ENCODE data around the gene TANC1.

The TANC1 gene

GRCh38 chr2:159224061-159224813 lies 255.8 kb downstream of the TANC1 start:
- Histone ChIP-seq H3K27me3 (no peaks in the 10 kb centered on the region), H3K4me3 (no peak overlapping the region), H3K36me3 (peaks cover 34 to 90% (median 77%) of the 10 kb centered on the region in 3 donors), H3K4me1 (no peaks in the 10 kb centered on the region), H3K27ac (no peak overlapping the region), H3K9me3 (no peaks in the 10 kb centered on the region)
- no peak for TF ChIP-seq CTCF (IDR thresholded peaks at IDR 0.05)
- intact Hi-C loops (cut with DNase I; ENCODE audit: low total_unique reads): no loop called here
- no peak for DNase-seq

GRCh38 chr2:159225025-159226016 lies 256.9 kb downstream of the TANC1 start:
- Histone ChIP-seq H3K27me3 (no peaks in the 10 kb centered on the region), H3K4me3 (no peak overlapping the region), H3K36me3 (peaks cover 33 to 90% (median 77%) of the 10 kb centered on the region in 3 donors), H3K9me3 (no peaks in the 10 kb centered on the region), H3K27ac (no peak overlapping the region), H3K4me1 (no peaks in the 10 kb centered on the region)
- no peak for DNase-seq
- intact Hi-C loops (cut with DNase I; ENCODE audit: low total_unique reads): no loop called here
- TF ChIP-seq CTCF (IDR thresholded peaks at IDR 0.05): no peak

- H3K4me3 ChIP-seq: no peak overlapping the region
- H3K4me1 ChIP-seq: no peaks in the 10 kb centered on the region
- no peak overlapping the region for H3K27ac ChIP-seq
- H3K36me3 ChIP-seq: peaks cover 28 to 90% (median 77%) of the 10 kb centered on the region in 3 donors
- no peak for DNase-seq
- intact Hi-C loops (cut with DNase I; ENCODE audit: low total_unique reads): no loop called here
- H3K27me3 ChIP-seq: no peaks in the 10 kb centered on the region
- no peak for TF ChIP-seq CTCF (IDR thresholded peaks at IDR 0.05)
- H3K9me3 ChIP-seq: no peaks in the 10 kb centered on the region
These were observed 257.6 kb downstream of the TANC1 start for GRCh38 chr2:159226059-159226461.

GRCh38 chr2:159226608-159227385 lies 258.4 kb downstream of the TANC1 start:
- no peak for TF ChIP-seq CTCF (IDR thresholded peaks at IDR 0.05)
- no peaks in the 10 kb centered on the region for H3K4me1 ChIP-seq
- no peaks in the 10 kb centered on the region for H3K9me3 ChIP-seq
- H3K27ac ChIP-seq: no peak overlapping the region
- no peak overlapping the region for H3K4me3 ChIP-seq
- no peaks in the 10 kb centered on the region for H3K27me3 ChIP-seq
- H3K36me3 ChIP-seq: peaks cover 24 to 89% (median 72%) of the 10 kb centered on the region in 3 donors
- intact Hi-C loops (cut with DNase I; ENCODE audit: low total_unique reads): no loop called here
- DNase-seq: no peak

GRCh38 chr2:159227467-159227866 lies 259.0 kb downstream of the TANC1 start:
- no peak overlapping the region for H3K27ac ChIP-seq
- intact Hi-C loops (cut with DNase I; ENCODE audit: low total_unique reads): no loop called here
- no peak overlapping the region for H3K4me3 ChIP-seq
- H3K27me3 ChIP-seq: no peaks in the 10 kb centered on the region
- no peak for TF ChIP-seq CTCF (IDR thresholded peaks at IDR 0.05)
- H3K9me3 ChIP-seq: no peaks in the 10 kb centered on the region
- peaks cover 0 to 2% (median 0%) of the 10 kb centered on the region in 4 donors for H3K4me1 ChIP-seq
- peaks cover 19 to 82% (median 67%) of the 10 kb centered on the region in 3 donors for H3K36me3 ChIP-seq
- no peak for DNase-seq

All from tibial artery (tissue), 4 donors.